ENCODE measurements around the gene KCNK16.

Gene KCNK16

GRCh38 chr6:39341352-39341751, 18.9 kb upstream of the KCNK16 start:
- DNase-seq = no peak

- no peak for DNase-seq
Observed at GRCh38 chr6:39339868-39340550, 17.5 kb upstream of the KCNK16 start.

GRCh38 chr6:39339096-39339867, 16.8 kb upstream of the KCNK16 start:
- DNase-seq = no peak

GRCh38 chr6:39338397-39338796, 15.9 kb upstream of the KCNK16 start:
- DNase-seq = no peak

GRCh38 chr6:39335780-39336545, 13.5 kb upstream of the KCNK16 start:
- DNase-seq = no peak

- no peak for DNase-seq
Observed at GRCh38 chr6:39333644-39334438, 11.3 kb upstream of the KCNK16 start.

- DNase-seq = no peak
Observed at GRCh38 chr6:39330476-39330875, 8.0 kb upstream of the KCNK16 start.

- no peak for DNase-seq
Observed at GRCh38 chr6:39330057-39330456, 7.6 kb upstream of the KCNK16 start.

- DNase-seq = no peak
Observed at GRCh38 chr6:39328066-39328465, 5.6 kb upstream of the KCNK16 start.

- DNase-seq = no peak
Observed at GRCh38 chr6:39327507-39327906, 5.0 kb upstream of the KCNK16 start.

GRCh38 chr6:39321761-39322160, 741 bp downstream of the KCNK16 start:
- no peak for DNase-seq

GRCh38 chr6:39320363-39320984, 2.0 kb downstream of the KCNK16 start:
- no peak for DNase-seq

- DNase-seq = no peak
Observed at GRCh38 chr6:39319621-39320362, 2.7 kb downstream of the KCNK16 start.

- no peak for DNase-seq
Observed at GRCh38 chr6:39317256-39317655, 5.2 kb downstream of the KCNK16 start.

- DNase-seq = no peak
Observed at GRCh38 chr6:39314273-39314795, 8.2 kb downstream of the KCNK16 start, which contains the start of gene KCNK17. KCNK17 (minus strand) TSS chr6:39314419; CDS start chr6:39314320, 99 bp downstream.

- DNase-seq = no peak
Observed at GRCh38 chr6:39313526-39314272, 8.8 kb downstream of the KCNK16 start.

GRCh38 chr6:39312912-39313525, 9.5 kb downstream of the KCNK16 start:
- DNase-seq = no peak

GRCh38 chr6:39310542-39310941, 12.0 kb downstream of the KCNK16 start:
- no peak for DNase-seq

- DNase-seq = no peak
Observed at GRCh38 chr6:39309942-39310531, 12.5 kb downstream of the KCNK16 start.

GRCh38 chr6:39307462-39307861, 15.0 kb downstream of the KCNK16 start:
- DNase-seq = no peak

Data from NCI-H1048 (cell line).